T-helper 2 cell treated with Interferon-gamma antibody and Interleukin-4, amounts not matched to agents 5 μg/mL and 100 μg/mL, for 36 hours (primary cell): ENCODE results near the gene COPS7B.

ENCODE experiments used
- DNase-seq: peaks from one replicate; pipeline ENCODE4 v3.0.0; 2021; ENCODE audit warnings: low spot score
- H3K27ac Mint-ChIP-seq: one replicate; pipeline ENCODE4 v1.8.0; 2021; ENCODE audit warnings: mild to moderate bottlenecking, mixed read lengths
- H3K27me3 Mint-ChIP-seq: one replicate; pipeline ENCODE4 v1.8.0; 2021; ENCODE audit warnings: low read depth, mixed read lengths
- H3K36me3 Mint-ChIP-seq: one replicate; pipeline ENCODE4 v1.8.0; 2021; ENCODE audit warnings: low read depth, mixed read lengths
- H3K4me1 Mint-ChIP-seq: one replicate; pipeline ENCODE4 v1.8.0; 2021; ENCODE audit warnings: low read depth, mixed read lengths
- H3K4me3 Mint-ChIP-seq: one replicate; pipeline ENCODE4 v1.8.0; 2022; ENCODE audit warnings: mild to moderate bottlenecking, moderate library complexity, mixed read lengths
- H3K9me3 Mint-ChIP-seq: one replicate; pipeline ENCODE4 v1.8.0; 2021; ENCODE audit warnings: mixed read lengths

Gene COPS7B

GRCh38 chr2:231769170-231770136, 16.8 kb upstream of the COPS7B start:
- H3K9me3 Mint-ChIP-seq: no peaks in the 10 kb centered on the region
- H3K4me1 Mint-ChIP-seq: peaks cover 28% of the 10 kb centered on the region
- no peak overlapping the region for H3K4me3 Mint-ChIP-seq
- H3K36me3 Mint-ChIP-seq: no peaks in the 10 kb centered on the region
- H3K27me3 Mint-ChIP-seq: no peaks in the 10 kb centered on the region
- no peak overlapping the region for H3K27ac Mint-ChIP-seq
- no peak for DNase-seq

- H3K4me3 Mint-ChIP-seq: peak overlapping the region; percentile 95
- H3K27me3 Mint-ChIP-seq: no peaks in the 10 kb centered on the region
- peaks cover 37% of the 10 kb centered on the region for H3K4me1 Mint-ChIP-seq
- no peaks in the 10 kb centered on the region for H3K9me3 Mint-ChIP-seq
- H3K27ac Mint-ChIP-seq: peak overlapping the region; percentile 11
- peak; percentile 10 for DNase-seq
- H3K36me3 Mint-ChIP-seq: peaks cover 15% of the 10 kb centered on the region
Measured at GRCh38 chr2:231780123-231780908, 5.9 kb upstream of the COPS7B start.

DNA sequence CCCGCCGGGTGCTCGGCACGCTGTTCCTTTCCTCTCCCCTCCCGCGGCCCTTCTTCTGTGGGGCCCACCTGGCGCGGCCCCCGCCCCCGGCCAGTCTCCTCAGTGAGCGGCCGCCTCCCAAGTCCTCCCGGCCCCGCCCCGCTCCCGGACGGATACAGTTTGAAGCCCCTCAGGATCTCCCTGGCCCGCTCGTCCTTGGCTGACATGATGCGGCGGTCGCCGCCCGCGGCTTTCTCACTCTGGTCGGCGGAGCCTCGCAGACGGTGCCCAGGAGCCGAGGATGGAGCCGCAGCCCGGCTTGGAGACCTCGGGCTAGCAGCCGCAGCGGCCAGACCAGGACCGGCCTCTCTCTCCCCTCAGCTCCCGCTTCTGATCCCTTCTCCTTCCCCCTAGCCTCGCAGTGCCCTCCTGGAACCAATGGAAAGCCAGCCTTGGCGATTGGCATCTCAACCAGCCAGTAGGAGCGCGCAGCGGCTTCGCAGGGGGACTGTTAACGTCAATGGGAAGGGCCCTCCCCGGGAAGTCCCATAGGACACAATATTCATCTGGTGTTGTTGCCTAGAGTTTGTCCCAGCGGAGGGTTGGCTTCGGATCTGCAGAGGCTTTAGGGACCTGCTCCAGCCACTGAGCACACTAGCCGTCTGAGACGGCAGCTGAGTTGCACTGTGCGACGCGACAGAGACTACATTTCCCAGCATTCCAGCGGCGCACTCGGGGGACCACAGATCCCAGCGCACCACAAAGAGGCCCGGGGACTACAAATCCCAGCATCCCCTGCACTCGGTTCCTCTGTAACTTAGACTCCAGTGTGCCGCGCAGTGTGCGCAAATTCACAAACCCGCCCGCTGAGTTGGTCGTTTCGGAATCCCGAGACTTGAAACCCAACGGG, 5.1 kb upstream of the COPS7B start, which contains the start of gene PDE6D:
Gene PDE6D, minus strand, starts transcription at position 374 of the 889 bp plus-strand sequence. Its CDS starts 168 bp downstream, at position 206.
- Mint-ChIP-seq H3K27me3 (no peaks in the 10 kb centered on the region), H3K4me3 (peak within 1 kb of the TSS; percentile 95), H3K36me3 (peaks cover 15% of the 10 kb centered on the region), H3K27ac (peak within 1 kb of the TSS; percentile 94), H3K4me1 (peaks cover 42% of the 10 kb centered on the region), H3K9me3 (no peaks in the 10 kb centered on the region)
- DNase-seq: peak; percentile 96

GRCh38 chr2:231781798-231782726, 4.2 kb upstream of the COPS7B start:
- H3K27me3 Mint-ChIP-seq: no peaks in the 10 kb centered on the region
- H3K4me1 Mint-ChIP-seq: peaks cover 44% of the 10 kb centered on the region
- H3K9me3 Mint-ChIP-seq: no peaks in the 10 kb centered on the region
- H3K36me3 Mint-ChIP-seq: peaks cover 15% of the 10 kb centered on the region
- H3K27ac Mint-ChIP-seq: peak overlapping the region; percentile 94
- H3K4me3 Mint-ChIP-seq: peak overlapping the region; percentile 95
- DNase-seq: peak; percentile 34

DNA sequence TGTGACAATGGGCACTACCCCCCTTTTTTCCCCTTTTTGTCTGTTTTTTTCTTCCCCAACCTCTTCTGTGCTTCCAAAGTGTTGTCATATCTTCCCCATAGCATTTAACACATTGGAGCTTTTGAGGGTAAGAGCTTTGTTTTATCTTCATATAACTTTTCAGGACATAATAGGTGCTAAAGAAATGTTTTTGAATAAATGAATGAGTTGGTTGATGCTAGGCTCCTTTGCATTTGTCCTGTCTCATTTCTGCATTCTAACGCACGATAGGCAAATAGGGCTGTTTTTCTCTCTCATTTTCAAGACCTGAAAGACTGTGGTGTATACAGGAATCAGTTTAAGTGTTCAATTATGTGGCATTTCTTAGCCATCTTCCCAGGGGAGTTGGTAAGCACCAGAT, 832 bp upstream of the COPS7B start:
- H3K9me3 Mint-ChIP-seq: no peaks in the 10 kb centered on the region
- peak overlapping the region; percentile 90 for H3K4me3 Mint-ChIP-seq
- DNase-seq: no peak
- no peaks in the 10 kb centered on the region for H3K27me3 Mint-ChIP-seq
- peaks cover 3% of the 10 kb centered on the region for H3K36me3 Mint-ChIP-seq
- H3K4me1 Mint-ChIP-seq: peaks cover 40% of the 10 kb centered on the region
- H3K27ac Mint-ChIP-seq: peak overlapping the region; percentile 81

- H3K4me1 Mint-ChIP-seq: peaks cover 40% of the 10 kb centered on the region
- peak overlapping the region; percentile 90 for H3K4me3 Mint-ChIP-seq
- DNase-seq: no peak
- peaks cover 3% of the 10 kb centered on the region for H3K36me3 Mint-ChIP-seq
- H3K27me3 Mint-ChIP-seq: no peaks in the 10 kb centered on the region
- no peaks in the 10 kb centered on the region for H3K9me3 Mint-ChIP-seq
- H3K27ac Mint-ChIP-seq: peak overlapping the region; percentile 81
Measured at GRCh38 chr2:231785822-231786176, 446 bp upstream of the COPS7B start.

DNA sequence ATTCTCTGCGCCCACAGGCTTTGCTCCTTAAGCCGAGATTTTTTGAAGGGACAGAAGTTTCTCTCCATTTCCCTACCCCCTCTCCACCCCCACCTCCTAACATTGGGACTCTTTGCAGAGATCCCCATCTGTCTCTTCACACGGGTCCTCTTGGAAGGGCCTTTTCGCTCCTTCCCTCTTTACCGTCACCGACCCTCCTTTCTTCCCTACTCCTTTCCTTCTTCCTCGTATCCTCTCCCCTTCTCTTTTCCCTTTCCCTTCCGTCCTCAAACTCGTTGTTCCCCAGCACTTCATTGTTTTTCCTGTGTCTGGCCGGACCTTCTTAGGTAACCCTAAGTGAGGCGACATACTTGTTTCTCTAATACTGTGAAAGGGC, 660 bp downstream of the COPS7B start:
- Mint-ChIP-seq H3K4me3 (peak overlapping the region; percentile 90), H3K4me1 (peaks cover 40% of the 10 kb centered on the region), H3K27ac (peak overlapping the region; percentile 83), H3K9me3 (no peaks in the 10 kb centered on the region), H3K36me3 (peaks cover 5% of the 10 kb centered on the region), H3K27me3 (no peaks in the 10 kb centered on the region)
- no peak for DNase-seq

GRCh38 chr2:231791107-231791506, 4.9 kb downstream of the COPS7B start:
- Mint-ChIP-seq H3K27ac (no peak overlapping the region), H3K4me3 (no peak overlapping the region), H3K9me3 (no peaks in the 10 kb centered on the region), H3K36me3 (peaks cover 13% of the 10 kb centered on the region), H3K4me1 (peaks cover 9% of the 10 kb centered on the region), H3K27me3 (no peaks in the 10 kb centered on the region)
- no peak for DNase-seq

GRCh38 chr2:231794383-231794782, 8.1 kb downstream of the COPS7B start:
- peaks cover 32% of the 10 kb centered on the region for H3K36me3 Mint-ChIP-seq
- no peaks in the 10 kb centered on the region for H3K9me3 Mint-ChIP-seq
- no peak overlapping the region for H3K4me3 Mint-ChIP-seq
- no peaks in the 10 kb centered on the region for H3K27me3 Mint-ChIP-seq
- H3K4me1 Mint-ChIP-seq: no peaks in the 10 kb centered on the region
- no peak overlapping the region for H3K27ac Mint-ChIP-seq
- no peak for DNase-seq

GRCh38 chr2:231795525-231796327, 9.5 kb downstream of the COPS7B start:
- Mint-ChIP-seq H3K27ac (no peak overlapping the region), H3K27me3 (no peaks in the 10 kb centered on the region), H3K4me3 (no peak overlapping the region), H3K36me3 (peaks cover 37% of the 10 kb centered on the region), H3K4me1 (no peaks in the 10 kb centered on the region), H3K9me3 (no peaks in the 10 kb centered on the region)
- no peak for DNase-seq

DNA sequence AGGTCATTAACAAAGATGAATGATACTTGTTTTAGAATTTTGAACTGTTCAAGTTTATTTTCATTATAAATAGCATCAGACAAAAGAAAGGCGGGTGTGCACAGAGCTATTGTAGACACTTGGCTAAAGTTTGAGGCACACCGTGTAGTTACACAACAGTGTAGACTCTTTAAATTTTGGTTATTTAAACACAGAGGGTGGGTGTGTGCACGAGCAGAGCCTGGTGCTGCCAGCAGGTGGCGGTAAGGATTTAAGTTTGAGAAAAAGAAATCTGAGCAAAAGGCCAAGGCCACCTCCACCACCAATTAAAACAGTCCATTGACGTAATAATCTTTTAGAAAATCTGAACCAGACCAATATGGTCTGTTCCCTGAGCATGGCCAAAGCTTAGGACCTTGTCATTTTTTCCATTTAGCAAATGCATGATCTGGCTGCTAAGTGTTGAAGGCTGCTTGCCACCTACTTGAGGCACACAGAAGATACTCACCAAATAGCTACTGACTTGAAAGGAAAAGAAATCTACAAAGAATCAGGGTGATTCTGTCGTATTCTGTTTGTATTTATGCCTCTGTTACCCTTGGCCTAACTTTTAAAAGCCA, 14.3 kb downstream of the COPS7B start:
- Mint-ChIP-seq H3K4me3 (no peak overlapping the region), H3K27me3 (no peaks in the 10 kb centered on the region), H3K9me3 (no peaks in the 10 kb centered on the region), H3K4me1 (no peaks in the 10 kb centered on the region), H3K27ac (no peak overlapping the region), H3K36me3 (peaks cover 32% of the 10 kb centered on the region)
- peak; percentile 26 for DNase-seq
